A549 treated with AZD9567 at 1 μM for 4 hours (cell line): ENCODE results near the gene DDX49. TPM values are rescaled to one million over a fixed set of nuclear protein-coding genes. Genes with fewer than 3 reads are reported as not detected.

Source experiments
- total RNA-seq: library from RNA; stranded (reverse); fragments of 200-300 nt; extraction: Qiagen RNA extraction; gene quantifications from 5 replicates; pipeline ENCODE4 v1.2.3, GENCODE V29; 2022; ENCODE audit not compliant: insufficient read depth

Gene DDX49
- 32.3 to 51.2 TPM (median 45.0 TPM) in 5 replicates for total RNA-seq

GRCh38 chr19:18919086-18919899 is at the start of gene DDX49, which contains the start of gene COPE:
DDX49 (plus strand) TSS chr19:18919715; CDS start chr19:18919742, 27 bp downstream.
COPE (minus strand) TSS chr19:18919387; CDS start chr19:18919348, 39 bp downstream.

GRCh38 chr19:18895824-18896341 is 23.6 kb upstream of the DDX49 start, which contains the start of gene CERS1:
CERS1 (minus strand) TSS chr19:18896158; CDS start chr19:18896072, 86 bp downstream.

GRCh38 chr19:18940769-18941627 is 21.5 kb downstream of the DDX49 start, which contains the start of gene HOMER3:
HOMER3 (minus strand) TSS chr19:18941217; CDS start chr19:18938982, 2,235 bp downstream.

Other genes starting within 250 kb of the DDX49 start
- gene CRTC1, start 236.0 kb upstream of the DDX49 start, total RNA-seq: 3.4 to 4.9 TPM (median 4.4 TPM) in 5 replicates
- 0.11 to 0.15 TPM (median 0.13 TPM) in 4 of 5 replicates, not detected in the other for gene COMP, start 128.4 kb upstream of the DDX49 start, total RNA-seq
- 34.4 to 44.3 TPM (median 42.9 TPM) in 5 replicates for gene UPF1, start 87.8 kb upstream of the DDX49 start, total RNA-seq
- gene CERS1, start 23.6 kb upstream of the DDX49 start, total RNA-seq: 4.2 to 5.7 TPM (median 5.2 TPM) in 5 replicates
- 126 to 170 TPM (median 165 TPM) in 5 replicates for gene COPE, start 328 bp upstream of the DDX49 start, total RNA-seq
- 27.1 to 31.2 TPM (median 27.8 TPM) in 5 replicates for gene HOMER3, start 21.5 kb downstream of the DDX49 start, total RNA-seq
- gene SUGP2, start 113.8 kb downstream of the DDX49 start, total RNA-seq: 21.0 to 33.2 TPM (median 32.3 TPM) in 5 replicates
- 25.9 to 39.3 TPM (median 27.3 TPM) in 5 replicates for gene ARMC6, start 113.9 kb downstream of the DDX49 start, total RNA-seq
- 0.85 to 1.3 TPM (median 1.1 TPM) in 4 of 5 replicates, not detected in the other for gene SLC25A42, start 144.3 kb downstream of the DDX49 start, total RNA-seq
- gene TMEM161A, start 218.8 kb downstream of the DDX49 start, total RNA-seq: 23.6 to 26.8 TPM (median 24.6 TPM) in 5 replicates